ENCODE measurements around the gene LPP. TPM values are rescaled to one million over a fixed set of nuclear protein-coding genes. Genes with fewer than 3 reads are reported as not detected.
A peak's percentile ranks its signal among the peaks of the same experiment; 100 is the strongest.

LPP gene
- total RNA-seq, 3 donors from 2014 or later (not counting 1 experiment from before 2014, with no cell fraction given) = 137 to 163 (median 149) TPM

DNA sequence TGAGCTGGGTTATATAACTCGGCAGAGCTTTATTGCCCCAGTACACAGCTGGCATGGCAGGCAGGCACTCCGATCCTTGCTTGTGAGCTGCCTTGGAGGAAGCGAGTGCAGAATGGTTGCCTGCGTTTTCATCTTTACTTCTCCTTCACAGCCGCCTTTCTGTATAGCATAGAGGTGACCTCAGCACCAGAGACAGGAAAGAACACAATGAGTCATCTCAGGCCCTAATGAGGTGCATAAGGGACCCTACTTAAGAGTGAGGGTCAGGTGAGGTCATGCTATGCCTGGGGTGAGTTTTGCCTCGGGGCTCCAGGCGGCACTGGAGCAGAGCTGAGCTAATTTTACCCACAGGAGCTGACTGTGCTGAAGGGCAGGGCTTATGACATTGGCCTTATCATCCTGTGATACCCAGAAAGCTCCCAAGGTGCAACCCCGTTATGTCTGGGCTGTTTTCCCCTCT is 43.5 kb downstream of the LPP start:
- Mint-ChIP-seq H3K36me3 (no peaks in the 10 kb centered on the region), H3K4me3 (no peak overlapping the region), H3K4me1 (peaks cover 61% of the 10 kb centered on the region in 2 donors), H3K27ac (no peak overlapping the region), H3K27me3 (ENCODE audit: low read depth in 2 of 2) (no peaks in the 10 kb centered on the region), H3K9me3 (no peaks in the 10 kb centered on the region)
- Histone ChIP-seq H3K27ac (ENCODE audit: low read length) (no peak overlapping the region), H3K27me3 (ENCODE audit: control insufficient read depth, insufficient read depth, low read length) (no peaks in the 10 kb centered on the region), H3K4me1 (ENCODE audit: control insufficient read depth, insufficient read depth, low read length) (no peaks in the 10 kb centered on the region), H3K9me3 (ENCODE audit: control insufficient read depth, insufficient read depth, low read length) (no peaks in the 10 kb centered on the region), H3K36me3 (ENCODE audit: control insufficient read depth, insufficient read depth, low read length) (peaks cover 6% of the 10 kb centered on the region), H3K4me3 (ENCODE audit: low read length) (no peak overlapping the region)
- ATAC-seq (peak in 2 of 3 donors; percentile 34 to 68), DNase-seq (no peak)
- 72% methylated on average over 8 of the region's 8 CpGs for WGBS (ENCODE audit: insufficient coverage)
- intact Hi-C loops (cut with micrococcal nuclease) = no loop called here
- TF ChIP-seq, protein P1, sequence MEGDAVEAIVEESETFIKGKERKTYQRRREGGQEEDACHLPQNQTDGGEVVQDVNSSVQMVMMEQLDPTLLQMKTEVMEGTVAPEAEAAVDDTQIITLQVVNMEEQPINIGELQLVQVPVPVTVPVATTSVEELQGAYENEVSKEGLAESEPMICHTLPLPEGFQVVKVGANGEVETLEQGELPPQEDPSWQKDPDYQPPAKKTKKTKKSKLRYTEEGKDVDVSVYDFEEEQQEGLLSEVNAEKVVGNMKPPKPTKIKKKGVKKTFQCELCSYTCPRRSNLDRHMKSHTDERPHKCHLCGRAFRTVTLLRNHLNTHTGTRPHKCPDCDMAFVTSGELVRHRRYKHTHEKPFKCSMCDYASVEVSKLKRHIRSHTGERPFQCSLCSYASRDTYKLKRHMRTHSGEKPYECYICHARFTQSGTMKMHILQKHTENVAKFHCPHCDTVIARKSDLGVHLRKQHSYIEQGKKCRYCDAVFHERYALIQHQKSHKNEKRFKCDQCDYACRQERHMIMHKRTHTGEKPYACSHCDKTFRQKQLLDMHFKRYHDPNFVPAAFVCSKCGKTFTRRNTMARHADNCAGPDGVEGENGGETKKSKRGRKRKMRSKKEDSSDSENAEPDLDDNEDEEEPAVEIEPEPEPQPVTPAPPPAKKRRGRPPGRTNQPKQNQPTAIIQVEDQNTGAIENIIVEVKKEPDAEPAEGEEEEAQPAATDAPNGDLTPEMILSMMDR (IDR thresholded peaks at IDR 0.05) = no peak

DNA sequence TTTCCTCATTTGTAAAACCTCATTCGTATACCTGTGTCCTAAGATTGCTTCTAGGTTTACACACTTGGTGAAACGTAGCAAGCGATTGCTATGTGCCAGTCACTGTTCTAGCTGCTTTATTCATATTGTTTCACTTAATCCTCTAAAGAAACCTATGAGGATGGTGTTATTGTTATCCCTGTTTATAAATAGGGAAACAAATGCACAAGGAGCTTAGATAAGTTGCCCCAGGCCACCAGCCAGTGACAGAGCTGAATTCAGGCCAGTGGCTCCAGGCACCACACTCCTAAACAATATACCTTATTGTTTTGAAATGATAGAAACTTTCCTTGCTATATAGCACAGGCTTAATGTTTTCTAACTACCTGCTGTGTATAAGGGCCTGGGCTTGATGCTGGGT is 44.0 kb downstream of the LPP start:
- Mint-ChIP-seq H3K27me3 (ENCODE audit: low read depth in 2 of 2) (no peaks in the 10 kb centered on the region), H3K4me1 (peaks cover 63 to 66% of the 10 kb centered on the region in 2 donors), H3K9me3 (no peaks in the 10 kb centered on the region), H3K4me3 (no peak overlapping the region), H3K36me3 (no peaks in the 10 kb centered on the region), H3K27ac (no peak overlapping the region)
- Histone ChIP-seq H3K4me3 (ENCODE audit: low read length) (no peak overlapping the region), H3K36me3 (ENCODE audit: control insufficient read depth, insufficient read depth, low read length) (peaks cover 3% of the 10 kb centered on the region), H3K27ac (ENCODE audit: low read length) (no peak overlapping the region), H3K4me1 (ENCODE audit: control insufficient read depth, insufficient read depth, low read length) (no peaks in the 10 kb centered on the region), H3K9me3 (ENCODE audit: control insufficient read depth, insufficient read depth, low read length) (no peaks in the 10 kb centered on the region), H3K27me3 (ENCODE audit: control insufficient read depth, insufficient read depth, low read length) (no peaks in the 10 kb centered on the region)
- TF ChIP-seq, protein P1 (IDR thresholded peaks at IDR 0.05) = no peak
- DNase-seq (no peak), ATAC-seq (no peak)
- intact Hi-C loops (cut with micrococcal nuclease) = no loop called here
- WGBS (ENCODE audit: insufficient coverage) = 100% methylated on average over 3 of the region's 3 CpGs

DNA sequence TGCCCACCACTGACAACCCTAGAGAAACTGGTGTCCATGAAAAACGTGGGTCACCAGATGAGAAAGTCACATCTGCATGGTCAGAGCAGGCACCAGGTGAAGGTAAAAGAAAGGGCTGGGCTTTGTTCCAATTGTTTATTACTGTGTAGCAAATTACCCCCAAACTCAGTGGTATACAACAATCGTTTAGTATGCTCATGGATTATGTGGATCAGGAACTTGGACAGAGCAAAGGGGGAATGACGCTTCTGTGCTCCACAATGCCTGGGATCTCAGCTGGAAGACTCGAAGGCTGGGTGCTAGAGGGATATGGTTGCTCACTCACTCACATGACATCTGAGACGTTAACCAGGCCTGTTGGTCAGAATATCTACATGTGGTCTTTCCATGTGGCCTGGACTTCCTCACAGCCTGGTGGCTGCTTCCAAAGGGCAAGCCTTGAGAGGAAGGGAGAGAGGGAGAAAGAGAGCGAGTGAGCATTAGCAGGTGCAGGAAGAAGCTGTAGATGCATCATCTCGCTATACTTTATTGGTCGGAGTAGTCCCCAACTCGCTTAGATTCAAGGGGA is 44.9 kb downstream of the LPP start:
- no peak overlapping the region for H3K27ac Mint-ChIP-seq
- TF ChIP-seq, protein P1 (IDR thresholded peaks at IDR 0.05) = no peak
- 97% methylated on average over 8 of the region's 9 CpGs for WGBS (ENCODE audit: insufficient coverage)
- H3K4me1 Mint-ChIP-seq = peaks cover 58 to 62% of the 10 kb centered on the region in 2 donors
- ATAC-seq = no peak
- H3K9me3 ChIP-seq (ENCODE audit: control insufficient read depth, insufficient read depth, low read length) = no peaks in the 10 kb centered on the region
- H3K36me3 Mint-ChIP-seq = no peaks in the 10 kb centered on the region
- H3K36me3 ChIP-seq (ENCODE audit: control insufficient read depth, insufficient read depth, low read length) = peaks cover 3% of the 10 kb centered on the region
- intact Hi-C loops (cut with micrococcal nuclease) = no loop called here
- H3K4me1 ChIP-seq (ENCODE audit: control insufficient read depth, insufficient read depth, low read length) = no peaks in the 10 kb centered on the region
- H3K9me3 Mint-ChIP-seq = no peaks in the 10 kb centered on the region
- DNase-seq = no peak
- H3K27me3 ChIP-seq (ENCODE audit: control insufficient read depth, insufficient read depth, low read length) = no peaks in the 10 kb centered on the region
- H3K27ac ChIP-seq (ENCODE audit: low read length) = no peak overlapping the region
- H3K27me3 Mint-ChIP-seq (ENCODE audit: low read depth in 2 of 2) = no peaks in the 10 kb centered on the region
- H3K4me3 Mint-ChIP-seq = no peak overlapping the region
- H3K4me3 ChIP-seq (ENCODE audit: low read length) = no peak overlapping the region

DNA sequence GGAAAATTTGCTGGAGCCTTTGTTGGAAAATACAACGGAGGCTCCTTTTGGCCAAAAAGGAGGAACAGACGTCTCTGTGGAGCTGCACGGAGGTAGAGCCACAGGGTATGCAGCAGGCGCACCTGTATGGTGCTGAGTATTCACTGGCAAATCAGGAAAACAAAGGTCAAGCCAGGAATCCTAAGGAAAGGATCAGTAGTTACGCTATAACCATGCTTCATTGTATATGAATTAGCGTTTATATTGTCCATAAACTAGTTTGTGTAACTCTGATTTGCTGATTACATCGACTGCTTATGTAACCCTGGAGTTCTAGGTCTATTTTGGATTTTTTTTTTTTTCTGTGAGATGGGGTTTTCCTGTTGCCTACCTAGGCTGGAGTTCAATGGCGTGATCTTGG is 45.4 kb downstream of the LPP start:
- 97% methylated on average over 8 of the region's 8 CpGs for WGBS (ENCODE audit: insufficient coverage)
- Mint-ChIP-seq H3K4me3 (no peak overlapping the region), H3K27ac (no peak overlapping the region), H3K4me1 (peaks cover 58 to 62% of the 10 kb centered on the region in 2 donors), H3K27me3 (ENCODE audit: low read depth in 2 of 2) (no peaks in the 10 kb centered on the region), H3K9me3 (no peaks in the 10 kb centered on the region), H3K36me3 (no peaks in the 10 kb centered on the region)
- intact Hi-C loops (cut with micrococcal nuclease) = no loop called here
- TF ChIP-seq, protein P1 (IDR thresholded peaks at IDR 0.05) = no peak
- DNase-seq (no peak), ATAC-seq (no peak)
- no peak overlapping the region for H3K4me3 ChIP-seq (ENCODE audit: low read length)
- peaks cover 3% of the 10 kb centered on the region for H3K36me3 ChIP-seq (ENCODE audit: control insufficient read depth, insufficient read depth, low read length)
- H3K9me3 ChIP-seq (ENCODE audit: control insufficient read depth, insufficient read depth, low read length) = no peaks in the 10 kb centered on the region
- H3K27me3 ChIP-seq (ENCODE audit: control insufficient read depth, insufficient read depth, low read length) = no peaks in the 10 kb centered on the region
- no peak overlapping the region for H3K27ac ChIP-seq (ENCODE audit: low read length)
- H3K4me1 ChIP-seq (ENCODE audit: control insufficient read depth, insufficient read depth, low read length) = no peaks in the 10 kb centered on the region
